ENCODE data around the gene MAPKAP1. TPM values are rescaled to one million over a fixed set of nuclear protein-coding genes. Genes with fewer than 3 reads are reported as not detected.

The MAPKAP1 gene
- total RNA-seq, 6 donors from 2014 or later, result 60.8 to 84.0 (median 71.5) TPM

DNA sequence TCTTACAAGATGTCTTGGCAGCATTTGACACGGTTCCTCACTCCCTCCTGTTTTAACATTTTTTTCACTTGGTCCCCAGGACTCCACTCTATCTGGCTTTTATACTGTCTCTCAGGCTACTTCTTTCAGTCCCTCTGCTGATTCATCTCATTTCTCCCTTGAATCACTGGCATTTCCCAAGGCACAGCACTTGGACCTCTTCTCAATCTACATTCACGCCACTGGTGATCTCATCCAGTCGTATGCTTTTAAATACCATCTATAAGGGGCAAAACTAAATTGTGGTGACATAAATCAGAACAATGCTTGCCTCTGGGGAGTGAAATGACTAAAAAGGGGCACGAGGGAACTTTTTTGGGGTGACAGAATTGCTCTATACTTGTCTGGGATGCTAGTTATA, 47.1 kb downstream of the MAPKAP1 start:
- H3K27me3 ChIP-seq, result no peaks in the 10 kb centered on the region
- no peak overlapping the region for H3K4me3 ChIP-seq
- TF ChIP-seq EP300 (IDR thresholded peaks at IDR 0.05), result no peak
- TF ChIP-seq POLR2A (IDR thresholded peaks at IDR 0.05), result no peak
- TF ChIP-seq, protein P1, sequence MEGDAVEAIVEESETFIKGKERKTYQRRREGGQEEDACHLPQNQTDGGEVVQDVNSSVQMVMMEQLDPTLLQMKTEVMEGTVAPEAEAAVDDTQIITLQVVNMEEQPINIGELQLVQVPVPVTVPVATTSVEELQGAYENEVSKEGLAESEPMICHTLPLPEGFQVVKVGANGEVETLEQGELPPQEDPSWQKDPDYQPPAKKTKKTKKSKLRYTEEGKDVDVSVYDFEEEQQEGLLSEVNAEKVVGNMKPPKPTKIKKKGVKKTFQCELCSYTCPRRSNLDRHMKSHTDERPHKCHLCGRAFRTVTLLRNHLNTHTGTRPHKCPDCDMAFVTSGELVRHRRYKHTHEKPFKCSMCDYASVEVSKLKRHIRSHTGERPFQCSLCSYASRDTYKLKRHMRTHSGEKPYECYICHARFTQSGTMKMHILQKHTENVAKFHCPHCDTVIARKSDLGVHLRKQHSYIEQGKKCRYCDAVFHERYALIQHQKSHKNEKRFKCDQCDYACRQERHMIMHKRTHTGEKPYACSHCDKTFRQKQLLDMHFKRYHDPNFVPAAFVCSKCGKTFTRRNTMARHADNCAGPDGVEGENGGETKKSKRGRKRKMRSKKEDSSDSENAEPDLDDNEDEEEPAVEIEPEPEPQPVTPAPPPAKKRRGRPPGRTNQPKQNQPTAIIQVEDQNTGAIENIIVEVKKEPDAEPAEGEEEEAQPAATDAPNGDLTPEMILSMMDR (IDR thresholded peaks at IDR 0.05), result no peak
- TF ChIP-seq POLR2AphosphoS5 (IDR thresholded peaks at IDR 0.05), result no peak
- H3K4me1 ChIP-seq, result peaks cover 3 to 8% (median 5%) of the 10 kb centered on the region in 4 donors
- WGBS, 2 donors, result 64 to 67% methylated on average over 4 of the region's 4 CpGs
- H3K27ac ChIP-seq, result no peak overlapping the region
- H3K36me3 ChIP-seq, result peaks cover 0 to 3% (median 0%) of the 10 kb centered on the region in 4 donors
- no peaks in the 10 kb centered on the region for H3K9me3 ChIP-seq
- ATAC-seq (ENCODE audit: low FRiP score in 2 of 2) (no peak), DNase-seq (no peak)

DNA sequence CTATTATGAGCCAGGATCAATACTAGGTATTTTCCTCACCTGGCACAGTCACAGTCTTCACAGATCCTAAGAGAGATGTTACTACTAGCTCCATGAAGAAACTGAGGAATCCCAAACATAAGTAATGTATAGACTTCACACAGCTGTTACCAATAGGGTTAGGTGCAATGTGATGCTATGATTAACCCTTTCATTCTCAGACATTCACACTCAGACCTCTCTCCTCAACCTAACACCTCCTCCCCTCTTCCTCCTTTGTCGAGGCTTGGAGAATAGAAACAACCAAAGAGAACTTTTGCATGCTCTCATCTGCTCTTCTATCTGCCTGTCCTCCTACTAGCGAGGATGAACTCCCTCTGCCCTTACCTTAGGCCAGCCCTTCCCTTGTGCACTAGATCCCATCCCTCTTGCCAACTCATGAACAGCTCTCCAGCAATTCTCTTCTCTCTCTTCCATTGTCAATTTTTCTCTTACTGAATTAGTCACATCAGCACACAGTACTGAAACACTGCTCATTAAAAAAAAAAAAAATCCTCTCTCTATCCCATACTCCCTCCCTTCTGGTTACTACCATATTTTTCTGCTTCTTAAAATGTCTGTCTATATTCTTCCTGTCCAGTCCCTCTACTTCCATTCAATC, 47.7 kb downstream of the MAPKAP1 start:
- no peak overlapping the region for H3K27ac ChIP-seq
- no peak for TF ChIP-seq EP300 (IDR thresholded peaks at IDR 0.05)
- TF ChIP-seq POLR2AphosphoS5 (IDR thresholded peaks at IDR 0.05), result no peak
- no peak for TF ChIP-seq POLR2A (IDR thresholded peaks at IDR 0.05)
- TF ChIP-seq, protein P1 (IDR thresholded peaks at IDR 0.05), result no peak
- no peak for DNase-seq
- H3K27me3 ChIP-seq, result no peaks in the 10 kb centered on the region
- no peak for ATAC-seq (ENCODE audit: low FRiP score in 2 of 2)
- WGBS, 2 donors, result 76 to 84% methylated on average over 2 of the region's 2 CpGs
- peaks cover 3 to 8% (median 5%) of the 10 kb centered on the region in 4 donors for H3K4me1 ChIP-seq
- no peaks in the 10 kb centered on the region for H3K9me3 ChIP-seq
- no peak overlapping the region for H3K4me3 ChIP-seq
- no peaks in the 10 kb centered on the region for H3K36me3 ChIP-seq

DNA sequence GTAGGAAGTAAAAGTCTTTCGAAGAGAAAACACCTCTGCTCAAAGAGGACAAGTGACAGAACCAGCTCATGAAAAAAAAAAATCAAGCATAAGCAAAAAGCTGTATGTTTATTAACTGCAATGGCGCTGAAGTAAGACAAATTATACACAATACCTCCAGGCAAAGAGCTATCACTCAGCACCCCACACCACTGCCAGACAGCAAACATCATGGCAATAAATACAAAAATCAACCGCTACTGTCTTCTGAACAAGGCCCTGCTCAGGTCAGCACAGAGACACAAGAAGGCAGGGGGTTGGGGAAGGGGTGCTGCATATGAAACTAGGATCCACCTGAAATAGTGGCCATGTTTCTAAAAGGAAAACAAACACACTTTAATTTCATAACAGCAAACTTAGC, 50.4 kb downstream of the MAPKAP1 start:
- WGBS, 2 donors, result 52 to 57% methylated on average over 3 of the region's 3 CpGs
- Histone ChIP-seq H3K4me1 (peaks cover 0 to 4% (median 2%) of the 10 kb centered on the region in 4 donors), H3K9me3 (no peaks in the 10 kb centered on the region), H3K27ac (peak overlapping the region in 1 of 4 donors; percentile 58), H3K27me3 (no peaks in the 10 kb centered on the region), H3K36me3 (no peaks in the 10 kb centered on the region), H3K4me3 (no peak overlapping the region)
- DNase-seq (no peak), ATAC-seq (ENCODE audit: low FRiP score in 2 of 2) (no peak)
- TF ChIP-seq EP300 (IDR thresholded peaks at IDR 0.05), result no peak
- no peak for TF ChIP-seq POLR2AphosphoS5 (IDR thresholded peaks at IDR 0.05)
- TF ChIP-seq, protein P1 (IDR thresholded peaks at IDR 0.05), result no peak
- TF ChIP-seq POLR2A (IDR thresholded peaks at IDR 0.05), result no peak

DNA sequence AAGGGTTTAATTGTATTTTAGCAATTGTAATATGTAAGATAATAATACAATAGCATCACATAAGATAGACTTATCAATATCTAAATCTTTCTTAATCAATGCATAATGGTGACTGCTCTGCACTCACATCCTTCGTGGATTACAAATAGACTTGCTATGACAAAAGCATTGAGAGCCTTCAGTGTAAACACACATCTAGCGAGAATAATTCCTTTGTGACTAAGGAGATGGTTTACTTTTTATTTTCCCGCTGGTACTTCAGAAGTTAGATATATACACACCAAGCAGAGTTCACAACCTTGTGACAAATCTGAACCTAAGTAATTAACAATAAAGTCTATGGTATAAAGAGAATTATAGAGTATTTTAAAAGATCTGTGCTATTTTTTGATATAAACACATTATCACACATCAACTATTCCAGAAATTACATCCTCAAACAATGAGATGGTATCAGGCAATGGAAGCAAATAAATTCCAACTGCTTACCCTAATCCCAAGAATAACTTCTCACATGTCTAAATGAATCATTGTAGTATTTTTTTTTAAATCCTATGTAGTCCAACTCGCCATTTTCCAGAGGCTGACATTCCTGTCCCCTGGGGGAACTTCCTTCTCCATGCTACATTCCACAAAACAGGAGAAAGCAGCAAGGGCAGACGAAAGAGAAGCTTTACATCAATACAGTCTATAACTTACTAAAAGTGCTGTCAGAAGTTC, 51.2 kb downstream of the MAPKAP1 start:
- H3K9me3 ChIP-seq, result no peaks in the 10 kb centered on the region
- TF ChIP-seq, protein P1 (IDR thresholded peaks at IDR 0.05), result no peak
- TF ChIP-seq EP300 (IDR thresholded peaks at IDR 0.05) (no peak), POLR2A (IDR thresholded peaks at IDR 0.05) (no peak), POLR2AphosphoS5 (IDR thresholded peaks at IDR 0.05) (no peak)
- H3K4me1 ChIP-seq, result peaks cover 0 to 4% (median 2%) of the 10 kb centered on the region in 4 donors
- no peak overlapping the region for H3K4me3 ChIP-seq
- DNase-seq (no peak), ATAC-seq (ENCODE audit: low FRiP score in 2 of 2) (no peak)
- 66 to 77% methylated on average over 5 of the region's 5 CpGs for WGBS, 2 donors
- H3K27me3 ChIP-seq, result no peaks in the 10 kb centered on the region
- H3K36me3 ChIP-seq, result no peaks in the 10 kb centered on the region
- H3K27ac ChIP-seq, result peak overlapping the region in 1 of 4 donors; percentile 58
